ENCODE data around the gene NCOR2.

- TF ChIP-seq CTCF (optimal IDR thresholded peaks at IDR 0.05 in 1 of 3, IDR thresholded peaks at IDR 0.05 in 1 of 3, conservative IDR thresholded peaks at IDR 0.05 in 1 of 3; ENCODE audit: extremely low read depth in 1 of 3, insufficient read depth in 2 of 3, low read length in 3 of 3) (no peak), EZH2 (IDR thresholded peaks at IDR 0.05; ENCODE audit: low read length) (no peak)
Measured at GRCh38 chr12:124581307-124582107, 14.1 kb upstream of the NCOR2 start.

Measured in keratinocyte (primary cell).